GM12864 (cell line): ENCODE measurements around the gene SGSH.

Experiments used
- DNase-seq: peaks from one replicate; pipeline ENCODE4 v3.0.0-alpha.2; 2011; ENCODE audit warnings: low read depth
- H3K4me3 ChIP-seq: 2 replicates; pipeline ENCODE4 v1.5.1; 2011; ENCODE audit warnings: mild to moderate bottlenecking, low read depth, low read length, control low read depth
- CTCF ChIP-seq: IDR thresholded peaks from 2 replicates; pipeline ENCODE4 v1.5.1; 2011; ENCODE audit warnings: low read depth, mild to moderate bottlenecking, moderate library complexity, low read length, control low read depth, inconsistent platforms; ENCODE audit errors: missing control alignments

The SGSH gene

DNA sequence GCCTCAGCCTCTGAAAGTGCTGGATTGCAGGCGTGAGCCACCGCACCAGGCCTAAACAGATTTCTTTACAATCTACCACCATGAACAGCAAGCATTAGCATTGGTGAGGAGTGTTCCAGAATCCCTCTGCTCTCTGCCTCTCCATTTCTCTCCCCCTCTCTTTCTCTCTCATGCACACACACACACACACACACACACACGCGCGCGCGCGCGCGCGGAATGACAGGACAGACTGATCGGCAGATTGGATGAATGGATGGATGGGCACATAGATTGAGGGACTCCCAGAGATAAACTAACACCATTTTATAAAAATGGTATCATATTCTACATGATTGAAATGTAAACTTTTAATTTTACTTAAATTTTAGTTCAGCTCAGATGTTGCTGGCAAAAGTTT, 47.0 kb downstream of the SGSH start:
- no peak overlapping the region for H3K4me3 ChIP-seq
- TF ChIP-seq CTCF = no peak
- no peak for DNase-seq

- TF ChIP-seq CTCF = no peak
- DNase-seq = no peak
These were observed 48.5 kb downstream of the SGSH start for GRCh38 chr17:80171681-80172080.

DNA sequence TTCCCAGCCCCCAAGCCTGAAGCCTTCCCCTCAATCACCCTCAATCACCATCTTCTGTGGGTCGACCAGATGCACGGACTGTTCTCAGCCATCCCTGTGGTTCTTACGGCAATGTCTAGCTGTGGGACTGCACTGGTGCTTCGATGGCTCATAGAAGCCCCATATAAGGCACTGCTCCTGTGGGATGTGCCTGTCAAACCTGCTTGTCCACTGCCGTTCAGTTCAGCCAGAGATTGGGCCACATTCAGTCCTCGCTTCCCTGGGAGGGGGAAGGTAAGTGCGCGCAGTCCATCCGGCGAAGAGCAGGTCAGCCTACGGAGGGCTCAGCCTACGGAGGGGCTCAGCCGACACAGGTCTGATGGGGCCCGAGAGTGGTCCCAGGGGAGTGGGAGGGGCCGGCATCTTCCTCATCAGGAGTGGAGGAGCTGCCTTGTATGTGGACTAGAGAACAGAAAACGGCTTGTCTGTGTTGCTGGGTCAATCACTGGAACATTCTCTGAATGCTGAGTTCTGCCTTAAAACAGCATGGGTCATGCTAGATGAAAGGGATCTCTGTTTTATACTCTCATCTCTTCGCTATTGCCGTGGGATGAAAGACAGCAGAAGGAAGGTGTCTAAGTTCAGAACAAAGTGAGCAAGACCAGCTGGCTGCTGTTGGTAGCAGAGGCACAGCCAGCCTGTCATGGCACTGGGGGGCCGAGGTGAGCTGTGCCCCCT, 50.2 kb downstream of the SGSH start, which contains the start of gene CARD14:
Gene CARD14 (plus strand): TSS at position 247 of the 717 bp plus-strand sequence. CDS start 11,409 bp downstream, outside the sequence.
- DNase-seq = no peak
- H3K4me3 ChIP-seq = no peak within 1 kb of the TSS
- no peak for TF ChIP-seq CTCF

More at GRCh38 chr17:80171681-80172080, 48.5 kb downstream of the SGSH start:
- no peak overlapping the region for H3K4me3 ChIP-seq

- TF ChIP-seq CTCF = no peak
- no peak for DNase-seq
- no peak overlapping the region for H3K4me3 ChIP-seq
These were observed 51.0 kb downstream of the SGSH start for GRCh38 chr17:80169107-80169506.

GRCh38 chr17:80168371-80168770, 51.8 kb downstream of the SGSH start:
- TF ChIP-seq CTCF = no peak
- no peak for DNase-seq
- no peak overlapping the region for H3K4me3 ChIP-seq

DNA sequence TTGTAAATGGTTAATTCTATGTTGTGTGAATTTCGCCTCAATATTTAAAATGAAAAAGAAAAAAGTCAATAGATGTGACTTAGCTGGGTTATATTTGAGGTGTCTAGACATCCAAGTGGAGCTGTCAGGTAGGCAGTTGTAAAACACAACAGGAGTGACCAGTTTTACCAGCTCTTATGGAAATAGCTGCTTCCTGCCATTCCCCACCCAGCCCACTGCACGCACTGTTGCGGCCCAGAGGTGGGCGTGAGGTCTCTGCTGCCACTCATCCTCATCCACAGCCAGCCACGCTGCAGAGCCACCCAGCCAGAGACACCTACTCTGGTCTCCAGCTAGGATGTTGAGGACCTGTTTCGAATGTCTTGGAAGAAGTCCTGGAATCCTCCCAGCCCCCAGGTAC, 53.7 kb downstream of the SGSH start:
- TF ChIP-seq CTCF = no peak
- DNase-seq = no peak
- no peak overlapping the region for H3K4me3 ChIP-seq

DNA sequence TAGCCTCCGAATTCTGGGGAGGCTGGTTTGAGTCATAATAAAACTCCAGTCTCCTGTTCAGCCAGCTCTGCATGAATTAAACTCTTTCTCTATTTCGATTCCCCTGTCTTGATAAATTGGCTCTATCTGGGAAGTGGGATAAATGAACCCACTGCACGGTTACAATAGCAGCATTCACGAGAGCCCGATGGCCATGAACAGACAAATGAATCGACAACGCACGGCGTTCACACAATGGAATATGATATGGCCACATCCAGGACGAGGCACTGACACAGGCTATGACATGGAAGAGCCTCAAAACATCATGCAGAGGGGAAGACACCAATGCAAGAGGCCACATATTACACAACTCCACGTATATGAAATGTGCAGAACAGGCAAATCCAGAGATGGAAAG, 55.9 kb downstream of the SGSH start:
- H3K4me3 ChIP-seq = no peak overlapping the region
- DNase-seq = no peak
- no peak for TF ChIP-seq CTCF
